ENCODE results near the gene TPRX1. TPM values are rescaled to one million over a fixed set of nuclear protein-coding genes. Genes with fewer than 3 reads are reported as not detected.

Gene TPRX1
- total and polyA plus RNA-seq, 2 donors (not counting 3 experiments of a cell fraction or from before 2014, with no cell fraction given): not detected

- dilution Hi-C loops (cut with MboI; ENCODE audit: extremely low pct_ligation_motif_present, low sequenced_read_pairs): no loop called here
- Histone ChIP-seq H3K9me1 (replicated peaks; ENCODE audit: control insufficient read depth, extremely low read depth, insufficient read depth, low read length) (no peaks in the 10 kb centered on the region), H3K4me2 (ENCODE audit: insufficient read depth, low read length) (no peak overlapping the region), H3K27me3 (ENCODE audit: control insufficient read depth in 2 of 2, insufficient read depth in 2 of 2, low read length in 2 of 2) (peaks cover 0 to 2% of the 10 kb centered on the region in 2 experiments), H3K9ac (replicated peaks; ENCODE audit: extremely low read depth, insufficient read depth, low read length) (no peak overlapping the region), H3K27ac (ENCODE audit: insufficient read depth, low read depth, low read length) (no peak overlapping the region), H3K36me3 (ENCODE audit: control insufficient read depth in 2 of 2, extremely low read depth in 1 of 2, insufficient read depth in 2 of 2, low read length in 2 of 2) (no peaks in the 10 kb centered on the region), H2AFZ (ENCODE audit: low read depth, low read length) (no peak overlapping the region), H3K9me3 (replicated peaks; ENCODE audit: control insufficient read depth, insufficient read depth, low read length) (no peaks in the 10 kb centered on the region), H4K20me1 (replicated peaks; ENCODE audit: control insufficient read depth, extremely low read depth, insufficient read depth, low read length) (no peaks in the 10 kb centered on the region), H3K4me1 (ENCODE audit: control insufficient read depth, extremely low read depth, insufficient read depth, low read length) (peaks cover 4% of the 10 kb centered on the region), H3K4me3 (replicated peaks in 1 of 3; ENCODE audit: insufficient read depth in 1 of 3, low read depth in 1 of 3, low read length in 3 of 3) (no peak overlapping the region), H3K79me2 (ENCODE audit: control insufficient read depth, insufficient read depth, low read length) (no peaks in the 10 kb centered on the region)
- POLR2A ChIA-PET: interaction anchor here (0.5 to 0.6 kb wide), 2 partner anchors 18 to 86 kb away, joined by 3 read pairs; no protein-coding TSS in a partner anchor
- no TSS peak for BruUV-seq (replicated peaks)
- CTCF ChIA-PET: interaction anchor here (0.9 to 7.3 kb wide), 7 partner anchors 10 to 98 kb away, joined by 3 to 169 read pairs (median 6); partner anchors contain the start of gene EHD2
- DNase-seq (ENCODE audit: low read depth, low spot score): no peak
- intact Hi-C loops (cut with micrococcal nuclease): loop anchor here (1.0 kb wide), 2 partner anchors 12 to 22 kb away; partner anchors contain the start of gene SELENOW
- no peak for TF ChIP-seq EZH2 (IDR thresholded peaks at IDR 0.05; ENCODE audit: borderline replicate concordance, low read depth, low read length, severe bottlenecking)
- TF ChIP-seq JUN (IDR thresholded peaks at IDR 0.05; ENCODE audit: borderline replicate concordance, insufficient read depth, insufficient read length, low read depth): no peak
- no peak for TF ChIP-seq MAX (IDR thresholded peaks at IDR 0.05; ENCODE audit: insufficient read depth, insufficient read length)
- no peak for TF ChIP-seq POLR2A (IDR thresholded peaks at IDR 0.05; ENCODE audit: low read depth, low read length)
- TF ChIP-seq MYC (IDR thresholded peaks at IDR 0.05; ENCODE audit: low read depth, low read length): no peak
- no peak for TF ChIP-seq CTCF (IDR thresholded peaks at IDR 0.05; ENCODE audit: extremely low read depth in 1 of 2, insufficient read depth in 1 of 2, low read depth in 1 of 2, low read length in 2 of 2)
- TF ChIP-seq GATA2 (IDR thresholded peaks at IDR 0.05; ENCODE audit: insufficient read depth, insufficient read length, low read depth, low read length): no peak
- no peak for TF ChIP-seq POLR2AphosphoS5 (IDR thresholded peaks at IDR 0.05; ENCODE audit: insufficient read depth, low read depth, low read length)
- no peak for TF ChIP-seq FOS (IDR thresholded peaks at IDR 0.05; ENCODE audit: borderline replicate concordance, insufficient read depth, low read length)
- no peak for FAIRE-seq
These were observed 37.7 kb downstream of the TPRX1 start for GRCh38 chr19:47766670-47767069.

Measured in endothelial cell of umbilical vein (primary cell).